GM19438 (cell line): Measurements from ENCODE around the gene LYPD1.

Experiments
- ATAC-seq: cut with Tn5 transposase; IDR thresholded peaks from one replicate; pipeline ENCODE4 v1.9.1; 2021; ENCODE audit warnings: low read depth; ENCODE audit not compliant: unreplicated experiment

LYPD1 gene

DNA sequence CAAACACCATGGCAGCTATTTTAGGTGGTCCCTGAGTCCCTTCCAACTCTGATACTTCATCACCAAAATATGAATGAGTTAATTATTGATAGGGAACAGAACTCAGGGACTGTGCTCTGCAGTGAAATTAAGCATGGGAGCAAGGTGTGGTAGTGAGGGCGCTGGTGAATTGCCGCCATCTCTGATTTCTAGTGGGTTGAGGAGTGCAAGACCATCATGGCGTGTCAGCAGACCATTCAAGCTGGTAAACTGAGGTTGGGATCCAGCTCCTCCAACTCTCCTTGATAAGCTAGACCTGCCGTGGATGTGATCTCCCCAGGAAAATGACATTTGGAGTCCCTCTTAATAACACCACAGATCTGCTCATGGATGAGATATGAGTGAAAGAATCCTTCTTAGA lies 70.4 kb downstream of the LYPD1 start:
- no peak for ATAC-seq

DNA sequence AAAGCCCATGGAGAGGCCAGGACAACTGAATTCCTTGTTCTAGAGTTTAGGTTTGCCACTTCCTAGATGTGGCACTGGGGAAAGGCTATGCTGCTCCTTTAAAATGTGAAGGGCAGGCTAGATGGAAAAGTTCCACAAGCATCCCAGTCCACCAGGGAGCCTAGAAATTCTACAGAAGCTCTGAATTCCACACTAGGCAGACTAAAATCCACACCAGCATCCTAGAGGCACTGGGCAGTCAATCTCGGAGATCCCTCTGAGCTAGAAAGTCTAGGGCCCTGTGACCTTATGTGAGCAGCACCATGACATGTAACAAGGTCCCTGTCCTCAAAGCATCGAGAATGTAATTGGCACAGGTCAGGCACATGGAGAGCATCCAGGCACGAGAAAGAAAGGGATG lies 71.5 kb downstream of the LYPD1 start:
- no peak for ATAC-seq

DNA sequence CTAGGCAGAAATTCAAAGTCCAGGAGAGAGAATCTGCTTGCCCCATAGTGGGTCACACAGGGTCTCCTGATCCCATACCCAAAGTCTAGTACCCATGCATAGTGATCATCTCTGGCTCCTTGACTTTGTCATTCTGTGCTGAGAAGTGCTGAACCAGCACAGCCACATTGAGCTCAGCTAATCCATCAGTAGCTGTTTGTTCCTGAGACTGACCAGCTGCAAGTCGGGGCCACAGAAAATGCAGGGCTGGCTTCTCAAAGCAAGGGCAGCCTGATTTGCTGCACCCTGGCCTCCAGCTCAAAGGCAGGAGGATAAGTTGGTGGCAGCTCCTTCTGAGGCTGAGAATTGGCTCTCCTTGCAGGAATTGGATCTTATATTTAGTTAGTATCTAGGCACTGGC lies 72.2 kb downstream of the LYPD1 start:
- ATAC-seq: no peak

DNA sequence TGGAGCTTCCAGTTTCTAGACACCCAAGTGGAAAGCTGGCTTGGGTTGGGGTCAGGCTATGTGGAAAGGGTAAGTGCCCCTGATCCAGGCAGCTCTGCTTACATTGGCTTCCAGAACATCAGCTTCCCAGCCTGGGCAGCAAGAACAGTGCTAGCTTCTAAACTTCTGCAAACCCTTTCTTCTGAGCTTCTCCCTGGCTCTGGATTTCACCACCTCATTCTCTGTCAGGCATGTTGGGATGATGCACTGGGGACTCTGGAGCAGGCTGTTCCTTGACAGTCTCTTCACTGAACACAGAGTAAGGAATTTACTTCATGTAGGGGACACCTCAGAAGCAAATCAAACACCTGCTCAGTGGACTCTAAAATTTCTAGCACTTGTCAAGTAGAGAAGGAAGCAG lies 72.8 kb downstream of the LYPD1 start:
- no peak for ATAC-seq

DNA sequence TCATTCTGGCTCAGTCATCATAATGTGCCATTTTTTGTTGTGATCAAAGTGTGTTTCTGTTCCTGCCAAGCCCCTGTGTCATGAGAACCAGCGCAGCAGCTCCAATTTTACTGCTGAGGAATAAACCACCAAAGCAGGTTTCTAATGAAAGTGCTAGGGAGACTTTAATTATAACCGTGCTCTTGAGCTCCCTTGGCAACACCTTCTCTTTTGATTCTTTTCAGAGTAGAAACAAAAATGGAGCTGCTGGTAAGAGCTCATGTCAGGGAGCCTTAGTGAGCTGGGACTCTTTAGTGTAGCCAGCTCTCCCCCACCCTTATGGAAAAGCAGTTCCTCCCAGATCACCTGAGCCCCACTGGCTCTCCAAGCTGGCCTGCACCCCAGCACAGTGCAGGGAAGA lies 74.3 kb downstream of the LYPD1 start:
- no peak for ATAC-seq

DNA sequence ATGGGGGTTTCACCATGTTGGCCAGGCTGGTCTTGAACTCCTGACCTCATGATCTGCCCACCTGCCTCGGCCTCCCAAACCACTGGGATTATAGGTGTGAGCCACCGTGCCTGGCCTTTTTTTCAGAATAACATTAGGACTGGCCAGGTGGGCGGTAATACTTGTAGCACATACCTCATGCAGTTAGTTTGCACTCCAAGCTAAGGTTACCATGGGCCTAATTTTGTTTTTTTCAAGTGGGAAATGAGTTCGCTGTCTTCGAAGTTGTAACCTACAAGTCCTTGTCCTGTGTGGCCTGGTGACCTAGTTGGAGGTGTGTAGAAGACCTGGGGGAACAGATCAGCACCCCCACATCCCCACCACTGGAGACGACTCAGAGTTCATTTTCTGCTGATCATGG lies 74.8 kb downstream of the LYPD1 start:
- no peak for ATAC-seq
